GM21367 (cell line): ENCODE results near the gene DDIT4.

Source experiments
- ATAC-seq: cut with Tn5 transposase; IDR thresholded peaks from one replicate; pipeline ENCODE4 v1.9.1; 2021; ENCODE audit not compliant: unreplicated experiment

Gene DDIT4

GRCh38 chr10:72316386-72316700, 42.6 kb downstream of the DDIT4 start:
- ATAC-seq: no peak

- no peak for ATAC-seq
These were observed 43.2 kb downstream of the DDIT4 start for GRCh38 chr10:72316748-72317435.

- no peak for ATAC-seq
These were observed 44.9 kb downstream of the DDIT4 start for GRCh38 chr10:72318418-72319262.

GRCh38 chr10:72319416-72320254, 45.9 kb downstream of the DDIT4 start:
- peak; percentile 41 for ATAC-seq

GRCh38 chr10:72320676-72321247, 47.0 kb downstream of the DDIT4 start:
- peak; percentile 56 for ATAC-seq

- no peak for ATAC-seq
These were observed 47.7 kb downstream of the DDIT4 start for GRCh38 chr10:72321248-72322029.

- no peak for ATAC-seq
These were observed 48.2 kb downstream of the DDIT4 start for GRCh38 chr10:72322030-72322279.

GRCh38 chr10:72322280-72323058, 48.7 kb downstream of the DDIT4 start:
- ATAC-seq: no peak

GRCh38 chr10:72323108-72323749, 49.5 kb downstream of the DDIT4 start:
- no peak for ATAC-seq

- ATAC-seq: no peak
These were observed 50.1 kb downstream of the DDIT4 start for GRCh38 chr10:72323771-72324191.
